Esophagus squamous epithelium (tissue), 4 donors: ENCODE data around the gene C20orf141.

Source experiments
- POLR2A ChIP-seq, 4 donors: fragments of 450-650 bp; IDR thresholded peaks; one replicate each; pipeline ENCODE4 v1.6.1; 2017; ENCODE audit warnings: antibody characterized with exemption in 4 of 4, mild to moderate bottlenecking in 4 of 4, moderate library complexity in 3 of 4
- TF ChIP-seq, protein P1 (sequence below), 6 experiments: fragments of 450-650 bp in 4 of 6; fragments of 200-600 bp in 2 of 6; sonication (generic) in 2 of 6; IDR thresholded peaks; one replicate each; pipeline ENCODE4 v1.5.1; 2016 to 2019; ENCODE audit warnings: antibody characterized with exemption in 6 of 6, mild to moderate bottlenecking in 4 of 6, moderate library complexity in 4 of 6

DNA sequence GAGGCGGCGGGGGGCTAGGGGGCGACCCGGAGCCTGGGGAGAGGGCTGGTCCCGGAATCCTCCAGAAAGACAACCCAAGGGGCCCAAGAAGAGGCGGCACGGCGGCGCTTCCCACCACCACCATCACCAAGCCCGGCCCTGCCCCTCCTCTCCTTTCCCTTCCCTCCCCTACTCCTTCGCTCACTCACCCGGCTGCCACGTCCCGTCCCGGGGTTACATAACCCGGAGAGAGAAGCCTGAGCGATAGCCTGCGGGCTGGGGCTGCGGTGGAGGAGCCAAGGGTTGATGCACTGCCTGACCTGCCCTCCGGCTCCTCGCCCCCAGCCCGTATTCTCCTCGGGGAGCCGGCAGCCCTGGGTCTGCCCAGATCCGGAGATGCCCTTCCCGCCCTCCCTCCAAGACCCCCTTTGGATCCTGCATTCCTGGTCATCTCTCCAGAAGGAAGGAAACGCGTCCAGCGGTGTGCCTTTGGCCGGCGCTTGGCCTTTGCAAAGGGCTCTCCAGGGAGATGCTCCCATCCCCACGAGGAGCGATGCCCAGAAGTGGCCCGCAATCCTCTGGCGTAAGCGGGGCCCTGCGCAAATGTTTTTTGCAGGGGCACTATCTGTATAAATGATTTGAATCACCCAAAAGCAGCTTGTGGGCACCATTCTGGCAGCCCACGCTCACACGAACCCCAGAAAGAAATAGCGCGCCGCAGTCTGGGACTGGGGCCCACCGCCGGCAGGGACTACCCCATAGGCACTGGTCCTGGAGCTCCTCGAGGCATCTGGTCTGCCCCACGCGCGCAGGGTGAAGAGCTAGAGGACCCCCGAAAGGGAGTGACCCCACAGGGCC is 9.7 kb upstream of the C20orf141 start:
- TF ChIP-seq, protein P1, sequence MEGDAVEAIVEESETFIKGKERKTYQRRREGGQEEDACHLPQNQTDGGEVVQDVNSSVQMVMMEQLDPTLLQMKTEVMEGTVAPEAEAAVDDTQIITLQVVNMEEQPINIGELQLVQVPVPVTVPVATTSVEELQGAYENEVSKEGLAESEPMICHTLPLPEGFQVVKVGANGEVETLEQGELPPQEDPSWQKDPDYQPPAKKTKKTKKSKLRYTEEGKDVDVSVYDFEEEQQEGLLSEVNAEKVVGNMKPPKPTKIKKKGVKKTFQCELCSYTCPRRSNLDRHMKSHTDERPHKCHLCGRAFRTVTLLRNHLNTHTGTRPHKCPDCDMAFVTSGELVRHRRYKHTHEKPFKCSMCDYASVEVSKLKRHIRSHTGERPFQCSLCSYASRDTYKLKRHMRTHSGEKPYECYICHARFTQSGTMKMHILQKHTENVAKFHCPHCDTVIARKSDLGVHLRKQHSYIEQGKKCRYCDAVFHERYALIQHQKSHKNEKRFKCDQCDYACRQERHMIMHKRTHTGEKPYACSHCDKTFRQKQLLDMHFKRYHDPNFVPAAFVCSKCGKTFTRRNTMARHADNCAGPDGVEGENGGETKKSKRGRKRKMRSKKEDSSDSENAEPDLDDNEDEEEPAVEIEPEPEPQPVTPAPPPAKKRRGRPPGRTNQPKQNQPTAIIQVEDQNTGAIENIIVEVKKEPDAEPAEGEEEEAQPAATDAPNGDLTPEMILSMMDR (IDR thresholded peaks at IDR 0.05), result no peak
- no peak for TF ChIP-seq POLR2A (IDR thresholded peaks at IDR 0.05)
